Heart right ventricle (tissue), 16 donors: ENCODE results near the gene MSH2. TPM values are rescaled to one million over a fixed set of nuclear protein-coding genes. Genes with fewer than 3 reads are reported as not detected.
"Not testable (repeated sequence)": the region's sequence is repeated elsewhere in the genome, so short reads cannot be mapped to it uniquely, and the experiment has no call there.

ENCODE experiments used
- ATAC-seq, 8 donors: fragments of 200-7000 bp; cut with Tn5 transposase; one replicate each; pipeline ENCODE4 v1.9.1; 2020; ENCODE audit warnings: mild to moderate bottlenecking in 8 of 8, moderate library complexity in 8 of 8, moderate number of reproducible peaks in 1 of 8
- DNase-seq, 2 donors: peaks; one replicate each; pipeline ENCODE4 v3.0.0-alpha.2; 2020
- H3K27ac ChIP-seq, 10 donors: fragments of 200-600 bp; sonication (generic) in 2 of 10; one replicate each; pipeline versions ENCODE4 v1.5.0 to v1.8.0; 2020 to 2022; ENCODE audit warnings: mild to moderate bottlenecking in 3 of 10
- H3K27me3 ChIP-seq, 7 donors: fragments of 200-600 bp; one replicate each; pipeline ENCODE4 v1.8.0; 2021 to 2022; ENCODE audit warnings: mild to moderate bottlenecking in 2 of 7
- H3K36me3 ChIP-seq, 9 donors: fragments of 200-600 bp; sonication (generic) in 1 of 9; one replicate each; pipeline versions ENCODE4 v1.5.0 to v1.8.0; 2020 to 2022; ENCODE audit warnings: mild to moderate bottlenecking in 2 of 9
- H3K4me1 ChIP-seq, 9 donors: fragments of 200-600 bp; sonication (generic) in 1 of 9; one replicate each; pipeline versions ENCODE4 v1.5.0 to v1.8.0; 2020 to 2022; ENCODE audit warnings: mild to moderate bottlenecking in 4 of 9
- H3K4me3 ChIP-seq, 10 donors: fragments of 200-600 bp; sonication (generic) in 2 of 10; one replicate each; pipeline versions ENCODE4 v1.5.0 to v1.8.0; 2020 to 2022; ENCODE audit warnings: mild to moderate bottlenecking in 7 of 10, moderate library complexity in 2 of 10
- H3K9me3 ChIP-seq, 11 donors: fragments of 200-600 bp in 10 of 11; sonication (generic) in 2 of 11; one replicate each; pipeline versions ENCODE4 v1.5.0 to v1.8.0; 2013 to 2022; ENCODE audit warnings: mild to moderate bottlenecking in 2 of 11, control low read depth in 1 of 11, moderate library complexity in 1 of 11
- WGBS, 2 donors: extraction: QIAGEN DNeasy Blood & Tissue Kit; methylation state at CpG; one replicate each; pipeline ENCODE4 v1.1.7; 2013; ENCODE audit warnings: inconsistent platforms in 1 of 2; 5-methylcytosine and 5-hydroxymethylcytosine counted together
- intact Hi-C, 10 donors: fragments of 100-400 bp; cut with DNase I; formaldehyde crosslinking; loops; one replicate each; pipeline versions ENCODE4 v1.11.1 to v1.14.2; 2022
- polyA plus RNA-seq, 2 donors: library from polyadenylated mRNA; stranded (reverse); fragments of 200-250 nt; gene quantifications; one replicate each; pipeline ENCODE4 v1.2.3, GENCODE V29; 2013
- total RNA-seq, 10 donors: library from RNA; stranded (reverse); fragmentation: NEBNext Ultra II Directional in 3 of 10; extraction: Animal tissue kit (Norgen Biotek cat#: 25700) in 3 of 10; gene quantifications; one replicate each; pipeline versions ENCODE4 v1.2.1 to v1.2.4, GENCODE V29; 2021 to 2023
- TF ChIP-seq, protein P1 (sequence below), 9 donors: fragments of 200-600 bp; sonication (generic) in 2 of 9; IDR thresholded peaks; one replicate each; pipeline versions ENCODE4 v1.5.0 to v1.8.0; 2021 to 2022; ENCODE audit warnings: antibody characterized with exemption in 9 of 9, mild to moderate bottlenecking in 5 of 9, moderate library complexity in 1 of 9
- donor health status: Arrhythmogenic right ventricular cardiomyopathy.
- donor health status: ischemic (EF 13 %, LVEDD 7.1; RV severe dilation, severe dysfunction).
- donor health status: healthy with polysubstance abuse.
- donor health status: DM: no; HTN: yes; CAD: no.
- donor health status: DM: no; HTN: no; CAD: no.
- donor health status: ischemic (EF 25% LVEDD 6.9; RV normal size, moderate dysfunction).
- donor health status: ischemic (EF 25% LVEDD 5.7; RV mildly dilated, moderate dysfunction).
- donor health status: healthy.
- donor health status: DM: yes; HTN: yes; CAD: no.
- donor health status: Ischemic cardiomyopathy.
- donor health status: ischemic (EF 35%, LVEDD 5.7; RV mildly dilated, moderate dysfunction).
- donor health status: nonischemic (EF 11% LVEDD 7.7; RV severe dilation, severe dysfunction).
- donor health status: DM: yes; HTN: yes; CAD: no.
- donor health status: PGD.
- donor health status: ischemic (EF 29% LVEDD 5.4; RV normal size, mild dysfunction).
- donor health status: nonischemic (EF 23%, LVEDD 6.1; RV moderate dilation, normal function).

The MSH2 gene
- total and polyA plus RNA-seq, 12 donors, result 4.3 to 18.9 (median 15.9) TPM

- TF ChIP-seq, protein P1, sequence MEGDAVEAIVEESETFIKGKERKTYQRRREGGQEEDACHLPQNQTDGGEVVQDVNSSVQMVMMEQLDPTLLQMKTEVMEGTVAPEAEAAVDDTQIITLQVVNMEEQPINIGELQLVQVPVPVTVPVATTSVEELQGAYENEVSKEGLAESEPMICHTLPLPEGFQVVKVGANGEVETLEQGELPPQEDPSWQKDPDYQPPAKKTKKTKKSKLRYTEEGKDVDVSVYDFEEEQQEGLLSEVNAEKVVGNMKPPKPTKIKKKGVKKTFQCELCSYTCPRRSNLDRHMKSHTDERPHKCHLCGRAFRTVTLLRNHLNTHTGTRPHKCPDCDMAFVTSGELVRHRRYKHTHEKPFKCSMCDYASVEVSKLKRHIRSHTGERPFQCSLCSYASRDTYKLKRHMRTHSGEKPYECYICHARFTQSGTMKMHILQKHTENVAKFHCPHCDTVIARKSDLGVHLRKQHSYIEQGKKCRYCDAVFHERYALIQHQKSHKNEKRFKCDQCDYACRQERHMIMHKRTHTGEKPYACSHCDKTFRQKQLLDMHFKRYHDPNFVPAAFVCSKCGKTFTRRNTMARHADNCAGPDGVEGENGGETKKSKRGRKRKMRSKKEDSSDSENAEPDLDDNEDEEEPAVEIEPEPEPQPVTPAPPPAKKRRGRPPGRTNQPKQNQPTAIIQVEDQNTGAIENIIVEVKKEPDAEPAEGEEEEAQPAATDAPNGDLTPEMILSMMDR (IDR thresholded peaks at IDR 0.05), result no peak
- Histone ChIP-seq H3K36me3 (no peaks in the 10 kb centered on the region), H3K27ac (no peak overlapping the region), H3K27me3 (no peaks in the 10 kb centered on the region), H3K9me3 (no peaks in the 10 kb centered on the region), H3K4me3 (no peak overlapping the region), H3K4me1 (peaks cover 0 to 11% (median 0%) of the 10 kb centered on the region in 9 donors)
- DNase-seq, result peak in 1 of 2 donors; percentile 31
- ATAC-seq, result peak in 5 of 8 donors; percentile 11 to 81 (median 63)
- intact Hi-C loops, result no loop called here
- WGBS, 2 donors, result 24 to 43% methylated on average over 4 of the region's 4 CpGs
Observed at GRCh38 chr2:47357483-47357882, 45.5 kb upstream of the MSH2 start.

- Histone ChIP-seq H3K27me3 (no peaks in the 10 kb centered on the region), H3K4me1 (peaks cover 0 to 11% (median 0%) of the 10 kb centered on the region in 9 donors), H3K27ac (no peak overlapping the region), H3K36me3 (no peaks in the 10 kb centered on the region), H3K9me3 (no peaks in the 10 kb centered on the region), H3K4me3 (no peak overlapping the region)
- DNase-seq, result no peak
- WGBS, 2 donors, result 88 to 90% methylated on average over 10 of the region's 10 CpGs
- ATAC-seq, result no peak
- TF ChIP-seq, protein P1 (IDR thresholded peaks at IDR 0.05), result no peak
- intact Hi-C loops, result no loop called here
Observed at GRCh38 chr2:47359375-47359868, 43.5 kb upstream of the MSH2 start.

DNA sequence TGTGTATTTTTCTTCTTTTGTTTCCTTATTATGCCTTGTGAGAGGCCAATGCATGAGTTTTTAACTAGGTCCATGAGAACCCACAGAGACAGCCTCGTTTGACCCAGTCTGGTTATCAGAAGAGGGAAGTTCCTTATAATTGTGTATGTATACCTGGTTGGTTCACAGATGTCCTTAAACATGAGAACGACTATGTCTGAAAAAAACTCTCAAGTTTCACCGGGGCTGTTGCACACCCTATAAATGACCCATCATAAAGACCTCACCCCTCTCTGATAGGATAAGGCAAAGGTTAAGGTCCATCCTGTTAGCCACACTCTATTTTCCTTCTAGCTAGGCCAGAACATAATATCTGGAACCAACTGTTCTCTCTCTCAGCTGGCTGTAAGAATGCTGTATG, 42.7 kb upstream of the MSH2 start:
- WGBS, 2 donors, result 73 to 85% methylated on average over 3 of the region's 3 CpGs
- DNase-seq (no peak), ATAC-seq (no peak)
- H3K4me1 ChIP-seq, result peaks cover 0 to 11% (median 0%) of the 10 kb centered on the region in 9 donors
- no peak overlapping the region for H3K27ac ChIP-seq
- no peaks in the 10 kb centered on the region for H3K36me3 ChIP-seq
- H3K27me3 ChIP-seq, result no peaks in the 10 kb centered on the region
- H3K4me3 ChIP-seq, result no peak overlapping the region
- TF ChIP-seq, protein P1 (IDR thresholded peaks at IDR 0.05), result no peak
- intact Hi-C loops, result no loop called here
- no peaks in the 10 kb centered on the region for H3K9me3 ChIP-seq

- Histone ChIP-seq H3K9me3 (no peaks in the 10 kb centered on the region), H3K27ac (no peak overlapping the region), H3K4me1 (peaks cover 0 to 11% (median 0%) of the 10 kb centered on the region in 9 donors), H3K36me3 (no peaks in the 10 kb centered on the region), H3K27me3 (no peaks in the 10 kb centered on the region), H3K4me3 (no peak overlapping the region)
- DNase-seq (no peak), ATAC-seq (no peak)
- 93 to 95% methylated on average over 3 of the region's 3 CpGs for WGBS, 2 donors
- TF ChIP-seq, protein P1 (IDR thresholded peaks at IDR 0.05), result no peak
- intact Hi-C loops, result no loop called here
Observed at GRCh38 chr2:47360927-47361326, 42.0 kb upstream of the MSH2 start.

GRCh38 chr2:47361505-47362229, 41.3 kb upstream of the MSH2 start:
- H3K36me3 ChIP-seq, H3K27ac ChIP-seq, H3K9me3 ChIP-seq, H3K27me3 ChIP-seq, intact Hi-C loops, ATAC-seq, H3K4me3 ChIP-seq, DNase-seq: not testable (repeated sequence)
- H3K4me1 ChIP-seq, result peaks cover 0 to 11% (median 0%) of the 10 kb centered on the region in 9 donors
- 88 to 95% methylated on average over 10 of the region's 10 CpGs for WGBS, 2 donors
